DND-41 (cell line): ENCODE results near the gene PAFAH2.
"Not testable (repeated sequence)": the region's sequence is repeated elsewhere in the genome, so short reads cannot be mapped to it uniquely, and the experiment has no call there.

ENCODE experiments used
- ATAC-seq: fragments of 200-7000 bp; cut with Tn5 transposase; 3 replicates; pipeline ENCODE4 v1.9.1; 2021; ENCODE audit warnings: low read depth; ENCODE audit not compliant: insufficient read depth
- DNase-seq: peaks from one replicate; pipeline ENCODE4 v3.0.0-alpha.2; 2020
- H2AFZ ChIP-seq: 2 replicates; pipeline ENCODE4 v1.6.0; 2012; ENCODE audit warnings: low read depth, low read length
- H3K27ac ChIP-seq: 2 replicates; pipeline ENCODE4 v1.5.1; 2012; ENCODE audit warnings: low read length, inconsistent platforms
- H3K27me3 ChIP-seq: fragments of 200-600 bp; sonication (generic); 2 replicates; pipeline ENCODE4 v1.6.0; 2012; ENCODE audit warnings: low read length, mild to moderate bottlenecking, inconsistent platforms; ENCODE audit not compliant: insufficient read depth, poor library complexity
- H3K36me3 ChIP-seq: 2 replicates; pipeline ENCODE4 v1.5.1; 2012; ENCODE audit warnings: low read length, inconsistent platforms; ENCODE audit not compliant: insufficient read depth
- H3K4me1 ChIP-seq: 2 replicates; pipeline ENCODE4 v1.5.1; 2012; ENCODE audit warnings: mild to moderate bottlenecking, low read length; ENCODE audit not compliant: insufficient read depth
- H3K4me2 ChIP-seq: 2 replicates; pipeline ENCODE4 v1.6.0; 2012; ENCODE audit warnings: mild to moderate bottlenecking, moderate library complexity, low read length, inconsistent platforms; ENCODE audit not compliant: insufficient read depth
- H3K4me3 ChIP-seq, 2 experiments: fragments of 200-600 bp in 1 of 2; shearing (Covaris generic) in 1 of 2; 2 replicates each; pipeline ENCODE4 v1.5.1; 2012 to 2016; ENCODE audit warnings: inconsistent platforms in 2 of 2, low read length in 2 of 2, mild to moderate bottlenecking in 2 of 2, low read depth in 1 of 2, moderate library complexity in 1 of 2
- H3K79me2 ChIP-seq: 2 replicates; pipeline ENCODE4 v1.6.0; 2012; ENCODE audit warnings: low read length, inconsistent platforms; ENCODE audit not compliant: insufficient read depth
- H3K9ac ChIP-seq: 2 replicates; pipeline ENCODE4 v1.6.0; 2012; ENCODE audit warnings: low read depth, mild to moderate bottlenecking, inconsistent platforms, low read length, moderate library complexity
- H3K9me3 ChIP-seq: 2 replicates; pipeline ENCODE4 v1.5.1; 2012; ENCODE audit warnings: low read length, moderate library complexity, mild to moderate bottlenecking, inconsistent platforms; ENCODE audit not compliant: insufficient read depth, severe bottlenecking
- H4K20me1 ChIP-seq: 2 replicates; pipeline ENCODE4 v1.6.0; 2012; ENCODE audit warnings: low read length; ENCODE audit not compliant: insufficient read depth
- EZH2 ChIP-seq: IDR thresholded peaks from 3 replicates; pipeline ENCODE4 v1.6.1; 2012; ENCODE audit warnings: borderline replicate concordance, low read depth, mild to moderate bottlenecking, moderate library complexity, low read length, inconsistent platforms; ENCODE audit not compliant: severe bottlenecking
- TF ChIP-seq, protein P1 (sequence below): IDR thresholded peaks from 2 replicates; pipeline ENCODE4 v1.5.1; 2012; ENCODE audit warnings: borderline replicate concordance, low read length, moderate library complexity, mild to moderate bottlenecking; ENCODE audit not compliant: poor library complexity, severe bottlenecking; ENCODE audit errors: extremely low read depth

The PAFAH2 gene

DNA sequence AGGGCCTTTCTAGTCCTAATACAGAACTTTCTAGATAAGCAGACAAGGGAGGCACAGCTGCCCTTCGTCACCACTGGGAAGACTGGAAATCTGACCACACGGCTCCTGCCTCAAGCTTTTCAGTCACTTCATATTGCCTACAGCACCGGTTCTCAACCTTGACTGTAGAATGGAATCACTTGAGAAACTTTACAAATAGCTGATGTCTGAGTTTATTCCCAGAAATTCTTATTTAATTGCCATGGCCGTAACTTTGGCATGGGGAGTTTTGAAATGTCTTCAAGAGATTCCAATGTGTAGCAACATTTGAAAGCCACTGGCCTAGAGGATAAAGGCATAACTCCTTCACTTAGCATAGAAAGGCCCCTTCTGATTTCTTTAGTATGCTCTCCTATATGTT, 49.2 kb downstream of the PAFAH2 start:
- ATAC-seq (no peak), DNase-seq (no peak)
- Histone ChIP-seq H3K4me3 (no peak overlapping the region), H4K20me1 (no peaks in the 10 kb centered on the region), H3K36me3 (no peaks in the 10 kb centered on the region), H3K79me2 (no peaks in the 10 kb centered on the region), H3K9me3 (peaks cover 2% of the 10 kb centered on the region), H3K4me1 (no peaks in the 10 kb centered on the region), H3K27me3 (no peaks in the 10 kb centered on the region), H3K27ac (no peak overlapping the region), H2AFZ (no peak overlapping the region), H3K9ac (no peak overlapping the region), H3K4me2 (no peak overlapping the region)
- TF ChIP-seq, protein P1, sequence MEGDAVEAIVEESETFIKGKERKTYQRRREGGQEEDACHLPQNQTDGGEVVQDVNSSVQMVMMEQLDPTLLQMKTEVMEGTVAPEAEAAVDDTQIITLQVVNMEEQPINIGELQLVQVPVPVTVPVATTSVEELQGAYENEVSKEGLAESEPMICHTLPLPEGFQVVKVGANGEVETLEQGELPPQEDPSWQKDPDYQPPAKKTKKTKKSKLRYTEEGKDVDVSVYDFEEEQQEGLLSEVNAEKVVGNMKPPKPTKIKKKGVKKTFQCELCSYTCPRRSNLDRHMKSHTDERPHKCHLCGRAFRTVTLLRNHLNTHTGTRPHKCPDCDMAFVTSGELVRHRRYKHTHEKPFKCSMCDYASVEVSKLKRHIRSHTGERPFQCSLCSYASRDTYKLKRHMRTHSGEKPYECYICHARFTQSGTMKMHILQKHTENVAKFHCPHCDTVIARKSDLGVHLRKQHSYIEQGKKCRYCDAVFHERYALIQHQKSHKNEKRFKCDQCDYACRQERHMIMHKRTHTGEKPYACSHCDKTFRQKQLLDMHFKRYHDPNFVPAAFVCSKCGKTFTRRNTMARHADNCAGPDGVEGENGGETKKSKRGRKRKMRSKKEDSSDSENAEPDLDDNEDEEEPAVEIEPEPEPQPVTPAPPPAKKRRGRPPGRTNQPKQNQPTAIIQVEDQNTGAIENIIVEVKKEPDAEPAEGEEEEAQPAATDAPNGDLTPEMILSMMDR = no peak
- no peak for TF ChIP-seq EZH2

DNA sequence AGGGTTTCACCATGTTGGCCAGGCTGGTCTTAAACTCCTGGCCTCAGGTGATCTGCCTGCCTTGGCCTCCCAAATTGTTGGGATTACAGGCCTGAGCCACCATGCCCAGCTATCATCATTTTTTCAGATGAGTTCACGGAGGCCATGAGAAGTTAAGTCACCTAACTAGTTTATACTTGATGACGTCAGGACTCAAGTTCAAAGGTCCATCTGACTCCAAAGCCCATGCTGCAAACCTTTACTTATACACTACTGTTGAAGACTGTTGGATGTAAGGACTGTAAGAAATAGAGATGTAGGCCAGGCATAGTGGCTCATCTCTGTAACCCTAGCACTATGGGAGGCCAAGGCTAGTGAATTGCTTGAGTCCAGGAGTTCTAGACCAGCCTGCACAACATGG, 50.8 kb downstream of the PAFAH2 start:
- Histone ChIP-seq H3K36me3 (no peaks in the 10 kb centered on the region), H3K27me3 (no peaks in the 10 kb centered on the region), H3K4me3 (no peak overlapping the region), H3K4me2 (no peak overlapping the region), H4K20me1 (no peaks in the 10 kb centered on the region), H3K9me3 (peaks cover 4% of the 10 kb centered on the region), H3K79me2 (no peaks in the 10 kb centered on the region), H3K27ac (no peak overlapping the region), H2AFZ (no peak overlapping the region), H3K4me1 (no peaks in the 10 kb centered on the region), H3K9ac (no peak overlapping the region)
- no peak for TF ChIP-seq EZH2
- TF ChIP-seq, protein P1 = no peak
- DNase-seq (no peak), ATAC-seq (no peak)

DNA sequence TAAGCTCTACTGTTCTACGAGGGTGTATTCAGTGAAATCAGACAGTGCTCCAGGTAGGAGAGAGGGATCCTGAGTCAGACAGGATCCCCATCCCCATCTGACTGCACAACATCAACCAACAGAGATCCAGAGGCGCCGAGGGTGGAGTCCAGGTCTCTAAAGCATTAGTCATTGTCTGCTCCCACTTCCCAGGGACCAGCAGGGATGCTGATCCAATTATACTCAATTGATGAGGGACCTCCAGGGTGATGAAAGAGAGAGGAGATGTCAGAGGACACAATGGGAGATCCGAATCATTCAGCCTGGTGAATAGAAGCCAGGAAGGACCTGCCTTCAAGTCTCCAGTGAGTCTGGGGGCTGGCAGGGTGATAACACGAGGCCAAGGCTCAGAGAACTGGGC, 52.1 kb downstream of the PAFAH2 start:
- no peaks in the 10 kb centered on the region for H3K79me2 ChIP-seq
- no peak overlapping the region for H3K4me2 ChIP-seq
- no peak overlapping the region for H3K27ac ChIP-seq
- H3K27me3 ChIP-seq = no peaks in the 10 kb centered on the region
- no peak for TF ChIP-seq EZH2
- TF ChIP-seq, protein P1 = no peak
- no peaks in the 10 kb centered on the region for H3K36me3 ChIP-seq
- no peaks in the 10 kb centered on the region for H4K20me1 ChIP-seq
- H3K9ac ChIP-seq = no peak overlapping the region
- no peak for ATAC-seq
- DNase-seq = no peak
- no peak overlapping the region for H2AFZ ChIP-seq
- H3K4me1 ChIP-seq = no peaks in the 10 kb centered on the region
- peaks cover 4% of the 10 kb centered on the region for H3K9me3 ChIP-seq
- no peak overlapping the region for H3K4me3 ChIP-seq

DNA sequence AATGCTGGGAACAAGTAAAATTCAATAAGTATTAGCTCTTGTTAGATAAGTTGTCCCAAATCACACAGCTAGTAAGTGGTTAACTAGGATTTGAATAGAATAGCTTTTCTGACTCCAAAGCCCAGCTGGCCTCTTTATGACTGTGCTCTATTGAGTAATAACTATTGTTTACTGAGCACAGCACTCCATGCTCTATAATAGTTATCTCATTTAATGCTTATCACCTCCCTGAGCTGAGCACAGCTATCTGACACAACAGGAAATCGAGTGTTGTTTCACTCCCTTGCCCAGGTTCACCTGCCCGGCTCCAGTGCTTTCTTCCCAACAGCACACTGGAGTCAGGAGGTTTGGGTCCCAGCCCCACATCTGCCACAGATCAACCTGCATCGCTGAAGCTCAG, 52.9 kb downstream of the PAFAH2 start:
- Histone ChIP-seq H3K27ac (no peak overlapping the region), H3K79me2 (no peaks in the 10 kb centered on the region), H2AFZ (no peak overlapping the region), H3K27me3 (no peaks in the 10 kb centered on the region), H3K4me1 (no peaks in the 10 kb centered on the region), H4K20me1 (no peaks in the 10 kb centered on the region), H3K9ac (no peak overlapping the region), H3K4me3 (no peak overlapping the region), H3K4me2 (no peak overlapping the region), H3K36me3 (no peaks in the 10 kb centered on the region), H3K9me3 (peaks cover 4% of the 10 kb centered on the region)
- ATAC-seq (no peak), DNase-seq (no peak)
- TF ChIP-seq, protein P1 = no peak
- TF ChIP-seq EZH2 = no peak

DNA sequence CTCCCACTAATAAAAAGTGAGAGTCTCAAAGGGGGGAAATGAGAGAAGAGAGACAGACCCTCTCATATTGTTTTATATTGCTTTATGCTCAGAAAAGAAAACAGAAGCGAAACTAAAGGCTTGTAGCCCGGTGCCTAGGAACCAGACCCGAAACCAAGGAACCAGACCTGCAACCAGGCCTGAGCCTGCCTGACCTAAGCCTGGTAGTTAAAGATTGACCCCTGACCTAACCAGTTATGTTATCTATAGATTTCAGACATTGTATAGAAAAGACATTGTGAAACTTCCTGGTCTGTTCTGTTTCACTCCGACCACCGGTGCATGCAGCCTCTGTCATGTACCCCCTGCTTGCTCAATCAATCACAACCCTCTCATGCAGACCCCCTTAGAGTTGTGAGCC, 54.4 kb downstream of the PAFAH2 start:
- H3K36me3 ChIP-seq, H3K9ac ChIP-seq, H4K20me1 ChIP-seq, H3K9me3 ChIP-seq, ATAC-seq, H3K79me2 ChIP-seq, H2AFZ ChIP-seq, H3K27me3 ChIP-seq, H3K27ac ChIP-seq, H3K4me3 ChIP-seq, DNase-seq, H3K4me2 ChIP-seq, H3K4me1 ChIP-seq: not testable (repeated sequence)
